ENCODE results near the gene LAMB4.
A peak's percentile ranks its signal among the peaks of the same experiment; 100 is the strongest.

LAMB4 gene

GRCh38 chr7:108164946-108165345 is 34.8 kb upstream of the LAMB4 start:
- TF ChIP-seq, protein P1, sequence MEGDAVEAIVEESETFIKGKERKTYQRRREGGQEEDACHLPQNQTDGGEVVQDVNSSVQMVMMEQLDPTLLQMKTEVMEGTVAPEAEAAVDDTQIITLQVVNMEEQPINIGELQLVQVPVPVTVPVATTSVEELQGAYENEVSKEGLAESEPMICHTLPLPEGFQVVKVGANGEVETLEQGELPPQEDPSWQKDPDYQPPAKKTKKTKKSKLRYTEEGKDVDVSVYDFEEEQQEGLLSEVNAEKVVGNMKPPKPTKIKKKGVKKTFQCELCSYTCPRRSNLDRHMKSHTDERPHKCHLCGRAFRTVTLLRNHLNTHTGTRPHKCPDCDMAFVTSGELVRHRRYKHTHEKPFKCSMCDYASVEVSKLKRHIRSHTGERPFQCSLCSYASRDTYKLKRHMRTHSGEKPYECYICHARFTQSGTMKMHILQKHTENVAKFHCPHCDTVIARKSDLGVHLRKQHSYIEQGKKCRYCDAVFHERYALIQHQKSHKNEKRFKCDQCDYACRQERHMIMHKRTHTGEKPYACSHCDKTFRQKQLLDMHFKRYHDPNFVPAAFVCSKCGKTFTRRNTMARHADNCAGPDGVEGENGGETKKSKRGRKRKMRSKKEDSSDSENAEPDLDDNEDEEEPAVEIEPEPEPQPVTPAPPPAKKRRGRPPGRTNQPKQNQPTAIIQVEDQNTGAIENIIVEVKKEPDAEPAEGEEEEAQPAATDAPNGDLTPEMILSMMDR (conservative IDR thresholded peaks at IDR 0.05; ENCODE audit: low read depth, low read length) = peak; percentile 16
- H3K4me3 ChIP-seq (ENCODE audit: low read depth, low read length) = no peak overlapping the region
- DNase-seq (ENCODE audit: low read depth) = no peak

DNA sequence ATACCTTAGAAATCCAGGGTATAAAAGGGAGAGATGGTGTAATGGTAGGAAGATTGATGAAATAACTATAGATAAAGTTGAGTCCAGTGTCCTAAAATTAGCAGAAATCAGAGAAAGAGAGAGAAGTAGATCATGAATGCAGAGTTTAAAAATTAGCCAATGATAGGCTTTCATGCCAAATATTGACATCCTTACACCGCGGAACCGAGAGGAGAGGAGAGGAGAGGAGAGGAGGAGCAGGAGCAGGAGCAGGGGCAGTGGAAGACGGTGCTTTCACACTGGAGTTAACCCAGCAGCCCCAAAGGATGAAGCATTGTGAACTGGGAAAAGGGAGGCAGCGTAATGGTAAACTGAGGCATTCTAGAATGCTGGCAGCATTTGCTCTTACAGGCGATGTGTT is 34.2 kb upstream of the LAMB4 start:
- TF ChIP-seq, protein P1 (conservative IDR thresholded peaks at IDR 0.05; ENCODE audit: low read depth, low read length) = no peak
- H3K4me3 ChIP-seq (ENCODE audit: low read depth, low read length) = no peak overlapping the region
- DNase-seq (ENCODE audit: low read depth) = no peak

- H3K4me3 ChIP-seq (ENCODE audit: low read depth, low read length) = no peak overlapping the region
- TF ChIP-seq, protein P1 (conservative IDR thresholded peaks at IDR 0.05; ENCODE audit: low read depth, low read length) = no peak
- DNase-seq (ENCODE audit: low read depth) = no peak
Observed at GRCh38 chr7:108158776-108159175, 28.6 kb upstream of the LAMB4 start.

- no peak overlapping the region for H3K4me3 ChIP-seq (ENCODE audit: low read depth, low read length)
- DNase-seq (ENCODE audit: low read depth) = no peak
Observed at GRCh38 chr7:108157606-108158335, 27.6 kb upstream of the LAMB4 start.

GRCh38 chr7:108156897-108157605 is 26.9 kb upstream of the LAMB4 start:
- TF ChIP-seq, protein P1 (conservative IDR thresholded peaks at IDR 0.05; ENCODE audit: low read depth, low read length) = no peak
- DNase-seq (ENCODE audit: low read depth) = no peak
- H3K4me3 ChIP-seq (ENCODE audit: low read depth, low read length) = no peak overlapping the region

More at GRCh38 chr7:108157606-108158335, 27.6 kb upstream of the LAMB4 start:
- TF ChIP-seq, protein P1 (conservative IDR thresholded peaks at IDR 0.05; ENCODE audit: low read depth, low read length) = no peak

GRCh38 chr7:108152198-108152597 is 22.0 kb upstream of the LAMB4 start:
- DNase-seq (ENCODE audit: low read depth) = no peak
- TF ChIP-seq, protein P1 (conservative IDR thresholded peaks at IDR 0.05; ENCODE audit: low read depth, low read length) = no peak
- no peak overlapping the region for H3K4me3 ChIP-seq (ENCODE audit: low read depth, low read length)

All from choroid plexus epithelial cell (primary cell).